K562 (cell line): ENCODE data around the gene SLC2A6. TPM values are rescaled to one million over a fixed set of nuclear protein-coding genes. Genes with fewer than 3 reads are reported as not detected.

Source experiments
- ATAC-seq: fragments of 200-7000 bp; cut with Tn5 transposase; 3 replicates; pipeline ENCODE4 v1.9.1; 2020; ENCODE audit warnings: moderate library complexity
- BruUV-seq: library from RNA; stranded (reverse); fragments of 400-500 nt; replicated peaks from 2 replicates; lab custom pipeline; 2021; lab: Mats Ljungman, UMichigan
- CTCF ChIA-PET: fragments of 300-600 bp; formaldehyde crosslinking; extraction: SDS; loops from one replicate; lab custom pipeline; 2021; ENCODE audit warnings: low intra/inter-chr PET ratio; lab: Yijun Ruan, JAX
- POLR2A ChIA-PET: fragments of 300-600, 350-650 bp; sonication (Branson Sonifier 250); formaldehyde crosslinking; extraction: SDS; loops from one replicate; lab custom pipeline; 2021; ENCODE audit warnings: antibody characterized with exemption, inconsistent platforms; lab: Yijun Ruan, JAX
- DNase-seq, 4 experiments: peaks; one replicate each; pipeline versions ENCODE4 v3.0.0 to v3.0.0-alpha.2; 2011 to 2018; ENCODE audit warnings: low spot score in 3 of 4, mixed read lengths in 3 of 4; ENCODE audit errors: extremely low read depth in 1 of 4
- FAIRE-seq: peaks from 2 replicates; lab custom pipeline; 2011; peaks lifted over from hg19 to GRCh38; lab: Jason Lieb, UNC
- H2AFZ ChIP-seq: 2 replicates; pipeline ENCODE4 v1.6.0; 2011; ENCODE audit warnings: low read depth, low read length, control low read depth, inconsistent platforms
- H3K27ac ChIP-seq: fragments of 200-600 bp; 3 replicates; pipeline ENCODE4 v1.8.0; 2011; ENCODE audit warnings: low read depth, mild to moderate bottlenecking, control low read depth, inconsistent platforms, low read length, moderate library complexity, mixed read lengths; ENCODE audit errors: extremely low read depth
- H3K27me3 ChIP-seq, 2 experiments: fragments of 300-600 bp in 1 of 2; 2 replicates in 1 of 2; 3 replicates in 1 of 2; pipeline versions ENCODE4 v1.6.0 to v1.8.0; 2011; ENCODE audit warnings: inconsistent platforms in 2 of 2, low read length in 2 of 2, mild to moderate bottlenecking in 1 of 2, mixed read lengths in 1 of 2, moderate library complexity in 1 of 2; ENCODE audit not compliant: control insufficient read depth in 2 of 2, insufficient read depth in 2 of 2
- H3K36me3 ChIP-seq: fragments of 300-600 bp; 3 replicates; pipeline ENCODE4 v1.8.0; 2011; ENCODE audit warnings: mild to moderate bottlenecking, low read length, inconsistent platforms; ENCODE audit not compliant: control insufficient read depth, insufficient read depth
- H3K4me1 ChIP-seq, 2 experiments: fragments of 200-600 bp in 1 of 2; replicated peaks in 1 of 2; 2 replicates in 1 of 2; 3 replicates in 1 of 2; pipeline versions ENCODE4 v1.5.1 to v1.8.0; 2011; ENCODE audit warnings: inconsistent platforms in 2 of 2, low read length in 2 of 2, mild to moderate bottlenecking in 1 of 2, mixed read lengths in 1 of 2, moderate library complexity in 1 of 2; ENCODE audit not compliant: control insufficient read depth in 2 of 2, insufficient read depth in 2 of 2
- H3K4me2 ChIP-seq: 2 replicates; pipeline ENCODE4 v1.6.1; 2011; ENCODE audit warnings: low read length, control low read depth, inconsistent platforms, mixed read lengths; ENCODE audit not compliant: insufficient read depth
- H3K4me3 ChIP-seq: fragments of 200-600 bp; sonication (generic), shearing (Covaris generic); 2 replicates; pipeline ENCODE4 v1.5.1; 2016; ENCODE audit warnings: control low read depth, inconsistent platforms
- H3K79me2 ChIP-seq: fragments of 200-600 bp; 3 replicates; pipeline ENCODE4 v1.8.0; 2011; ENCODE audit warnings: low read length, inconsistent platforms; ENCODE audit not compliant: control insufficient read depth, insufficient read depth
- H3K9ac ChIP-seq, 2 experiments: 2 replicates each; pipeline versions ENCODE4 v1.6.0 to v1.6.1; 2011; ENCODE audit warnings: low read depth in 2 of 2, low read length in 2 of 2, control low read depth in 1 of 2, inconsistent platforms in 1 of 2, mild to moderate bottlenecking in 1 of 2, mixed read lengths in 1 of 2; ENCODE audit not compliant: insufficient read depth in 1 of 2
- H3K9me1 ChIP-seq: one replicate; pipeline ENCODE4 v1.6.0; 2011; ENCODE audit warnings: inconsistent platforms, mild to moderate bottlenecking, low read length, moderate library complexity; ENCODE audit not compliant: control insufficient read depth, insufficient read depth
- H3K9me3 ChIP-seq: replicated peaks from 2 replicates; pipeline ENCODE4 v1.5.1; 2011; ENCODE audit warnings: low read depth, low read length, inconsistent platforms; ENCODE audit not compliant: control insufficient read depth, insufficient read depth
- H4K20me1 ChIP-seq: replicated peaks from 2 replicates; pipeline ENCODE4 v1.6.1; 2011; ENCODE audit warnings: low read length, inconsistent platforms, mixed read lengths; ENCODE audit not compliant: control insufficient read depth, insufficient read depth
- DIDO1 ChIP-seq: fragments of 450-650 bp; IDR thresholded peaks from 2 replicates; pipeline ENCODE4 v1.6.1; 2016; ENCODE audit warnings: low read depth, missing biosample characterization, missing genetic modification characterization
- GTF3C2 ChIP-seq: IDR thresholded peaks from 3 replicates; pipeline ENCODE4 v1.6.1; 2011; ENCODE audit warnings: borderline replicate concordance, mild to moderate bottlenecking, moderate library complexity; ENCODE audit not compliant: insufficient read length; ENCODE audit errors: extremely low read depth
- MAFF ChIP-seq: IDR thresholded peaks from 2 replicates; pipeline ENCODE4 v1.6.1; 2012; ENCODE audit warnings: low read length, improper control_type of control experiment
- NFIX ChIP-seq: fragments of 250-450 bp; sonication (Bioruptor Pico); IDR thresholded peaks from 2 replicates; pipeline ENCODE4 v1.4.0; 2020; ENCODE audit warnings: low read depth, mild to moderate bottlenecking, moderate library complexity
- POLR3A ChIP-seq: IDR thresholded peaks from 2 replicates; pipeline ENCODE4 v1.6.1; 2011; ENCODE audit warnings: borderline replicate concordance, mild to moderate bottlenecking, moderate library complexity; ENCODE audit not compliant: insufficient read length, insufficient read depth; ENCODE audit errors: extremely low read depth
- SP2 ChIP-seq: IDR thresholded peaks from 2 replicates; pipeline ENCODE4 v1.6.1; 2011; ENCODE audit warnings: mild to moderate bottlenecking, low read depth, low read length, moderate library complexity; ENCODE audit not compliant: poor library complexity, severe bottlenecking; ENCODE audit errors: extremely low read depth
- TCF15 ChIP-seq: fragments of 250-450 bp; sonication (Bioruptor Pico); IDR thresholded peaks from 2 replicates; pipeline ENCODE4 v1.8.0; 2022; ENCODE audit warnings: moderate library complexity, mild to moderate bottlenecking, inconsistent platforms
- TRIM28 ChIP-seq: fragments of 450-650 bp; IDR thresholded peaks from 2 replicates; pipeline ENCODE4 v1.6.1; 2017
- TSC22D4 ChIP-seq: fragments of 450-650 bp; IDR thresholded peaks from 2 replicates; pipeline ENCODE4 v1.6.1; 2016; ENCODE audit warnings: missing genetic modification characterization, missing biosample characterization, control low read depth
- ZNF217 ChIP-seq: sonication (generic); formaldehyde crosslinking; IDR thresholded peaks from 2 replicates; pipeline ENCODE4 v1.8.0; 2022; ENCODE audit warnings: mild to moderate bottlenecking, missing genetic modification reagents
- ZNF695 ChIP-seq: fragments of 450-650 bp; formaldehyde crosslinking; IDR thresholded peaks from 2 replicates; pipeline ENCODE4 v1.4.0; 2020; ENCODE audit warnings: mild to moderate bottlenecking, moderate library complexity
- WGBS: fragments of 100-300 bp; shearing (Covaris generic); methylation state at CpG from one replicate; pipeline ENCODE4 v1.1.6; 2016; ENCODE audit warnings: low coverage, mixed read lengths; ENCODE audit not compliant: insufficient coverage; ENCODE audit errors: missing lambda C conversion rate; 5-methylcytosine and 5-hydroxymethylcytosine counted together
- in situ Hi-C: fragments of 300-500 bp; cut with MboI; formaldehyde crosslinking; loops from 4 replicates; pipeline ENCODE4 v1.15.0; 2018; ENCODE audit warnings: inconsistent platforms, mixed read lengths
- intact Hi-C: fragments of 100-400 bp; cut with micrococcal nuclease; formaldehyde crosslinking; loops from 2 replicates; pipeline ENCODE4 v1.14.2; 2022
- polyA plus RNA-seq, 8 experiments: library from polyadenylated mRNA; depleted of rRNA in 4 of 8; stranded (reverse) in 5 of 8; unstranded in 3 of 8; fragments of >200 nt; fragmentation: Nextera tagmentation in 2 of 8; fragmentation: Illumina TruSeq in 1 of 8; extraction: Ambion mirVana in 2 of 8; extraction: Trizol in 1 of 8; gene quantifications; 2 replicates each; pipeline versions ENCODE4 v1.2.1 to v1.2.3, GENCODE V29; 2011 to 2014; ENCODE audit warnings: inconsistent platforms in 1 of 8, missing spikeins in 1 of 8
- total RNA-seq, 7 experiments: library from RNA; depleted of rRNA in 6 of 7; stranded (reverse); fragments of >200 nt in 6 of 7; fragmentation: Illumina TruSeq in 2 of 7; extraction: Trizol in 2 of 7; gene quantifications; 2 replicates each; pipeline versions ENCODE4 v1.2.1 to v1.2.3, GENCODE V29; 2011 to 2021; ENCODE audit warnings: low replicate concordance in 1 of 7

The SLC2A6 gene
- total and polyA plus RNA-seq, 9 of the 15 experiments (the other 6 are each of a cell fraction or from before 2014, with no cell fraction given), result 0.04 to 0.38 (median 0.09) TPM; not detected in 3

- ATAC-seq, result no peak
- 37% methylated on average over 9 of the region's 12 CpGs for WGBS
- no peak overlapping the region for H2AFZ ChIP-seq
- intact Hi-C loops, result no loop called here
- DNase-seq, result no peak
- ChIA-PET POLR2A (no interaction called here), CTCF (no interaction called here)
- no peaks in the 10 kb centered on the region for H3K9me3 ChIP-seq
- no peak for FAIRE-seq
- H3K27ac ChIP-seq, result no peak overlapping the region
- BruUV-seq, result no TSS peak
- H3K79me2 ChIP-seq, result no peaks in the 10 kb centered on the region
- no peak for TF ChIP-seq POLR3A
- TF ChIP-seq SP2, result no peak
- TF ChIP-seq ZNF695, result no peak
- TF ChIP-seq TSC22D4 (tag), result no peak
- TF ChIP-seq TCF15, result no peak
- TF ChIP-seq TRIM28, result no peak
- TF ChIP-seq DIDO1 (tag), result no peak
- TF ChIP-seq NFIX (CRISPR knock-in tag), result no peak
- TF ChIP-seq MAFF, result no peak
- no peak for TF ChIP-seq GTF3C2
- TF ChIP-seq ZNF217 (CRISPR knock-in tag), result no peak
- H3K9ac ChIP-seq, result no peak overlapping the region; a peak in 1 of 4 replicates
- peaks cover 3% of the 10 kb centered on the region for H3K9me1 ChIP-seq
- H3K27me3 ChIP-seq, result peaks cover 24 to 34% of the 10 kb centered on the region in 2 experiments
- H3K4me3 ChIP-seq, result no peak overlapping the region
- in situ Hi-C loops, result no loop called here
- no peaks in the 10 kb centered on the region for H3K36me3 ChIP-seq
- H4K20me1 ChIP-seq, result no peaks in the 10 kb centered on the region
- no peak overlapping the region for H3K4me2 ChIP-seq
- peaks cover 16 to 31% of the 10 kb centered on the region in 2 experiments; a peak in 4 of 5 replicates for H3K4me1 ChIP-seq
Measured at GRCh38 chr9:133424187-133424586, 54.7 kb downstream of the SLC2A6 start.
